Tibial nerve (tissue), 4 donors: ENCODE data around the gene SNCAIP.

Experiments used
- CTCF ChIP-seq, 5 experiments: fragments of 200-600 bp in 3 of 5; fragments of 450-650 bp in 2 of 5; sonication (generic) in 3 of 5; IDR thresholded peaks; one replicate each; pipeline ENCODE4 v1.5.1; 2016 to 2019; ENCODE audit warnings: antibody characterized with exemption in 5 of 5, mild to moderate bottlenecking in 3 of 5, moderate library complexity in 2 of 5
- EP300 ChIP-seq, 2 donors: sonication (generic); formaldehyde crosslinking; IDR thresholded peaks; one replicate each; pipeline ENCODE4 v1.6.1; 2017; ENCODE audit warnings: antibody characterized with exemption in 2 of 2, mild to moderate bottlenecking in 1 of 2
- POLR2A ChIP-seq, 2 donors: fragments of 450-650 bp; IDR thresholded peaks; one replicate each; pipeline ENCODE4 v1.6.1; 2017; ENCODE audit warnings: antibody characterized with exemption in 2 of 2, mild to moderate bottlenecking in 2 of 2, moderate library complexity in 2 of 2

GRCh38 chr5:122327110-122327509, 15.1 kb downstream of the SNCAIP start:
- TF ChIP-seq CTCF (IDR thresholded peaks at IDR 0.05) (no peak), EP300 (IDR thresholded peaks at IDR 0.05) (no peak), POLR2A (IDR thresholded peaks at IDR 0.05) (no peak)
